HepG2 (cell line): ENCODE data around the gene CASZ1. TPM values are rescaled to one million over a fixed set of nuclear protein-coding genes. Genes with fewer than 3 reads are reported as not detected.

Source experiments
- ATAC-seq: fragments of 200-7000 bp; cut with Tn5 transposase; 3 replicates; pipeline ENCODE4 v1.9.1; 2020; ENCODE audit warnings: mild to moderate bottlenecking, moderate library complexity
- BruUV-seq: library from RNA; stranded (reverse); fragments of 400-500 nt; replicated peaks from 2 replicates; lab custom pipeline; 2021; lab: Mats Ljungman, UMichigan
- CTCF ChIA-PET: fragments of 300-600 bp; formaldehyde crosslinking; extraction: SDS; loops from one replicate; lab custom pipeline; 2021; ENCODE audit warnings: low total read pairs, inconsistent platforms, low intra/inter-chr PET ratio; lab: Yijun Ruan, JAX
- POLR2A ChIA-PET: fragments of 350-600 bp; sonication (Branson Sonifier 250); formaldehyde crosslinking; loops from one replicate; lab custom pipeline; 2020; ENCODE audit warnings: antibody characterized with exemption, inconsistent platforms; lab: Yijun Ruan, JAX
- DNase-seq: peaks from one replicate; pipeline ENCODE4 v3.0.0-alpha.2; 2015; ENCODE audit warnings: low spot score
- FAIRE-seq: peaks from 3 replicates; lab custom pipeline; 2011; peaks lifted over from hg19 to GRCh38; lab: Jason Lieb, UNC
- H2AFZ ChIP-seq: one replicate; pipeline ENCODE4 v1.6.1; 2011; ENCODE audit warnings: low read length, inconsistent platforms
- H3K27ac ChIP-seq: fragments of 300-600 bp; 3 replicates; pipeline ENCODE4 v1.8.0; 2011; ENCODE audit warnings: mixed run types, mild to moderate bottlenecking, mixed read lengths, low read length, inconsistent platforms; ENCODE audit not compliant: insufficient read depth; ENCODE audit errors: extremely low read length
- H3K27me3 ChIP-seq, 2 experiments: fragments of 200-600 bp in 1 of 2; 2 replicates in 1 of 2; 3 replicates in 1 of 2; pipeline versions ENCODE4 v1.6.0 to v1.8.0; 2011; ENCODE audit warnings: low read length in 2 of 2, mild to moderate bottlenecking in 2 of 2, moderate library complexity in 2 of 2, inconsistent platforms in 1 of 2; ENCODE audit not compliant: insufficient read depth in 2 of 2, control insufficient read depth in 1 of 2
- H3K36me3 ChIP-seq, 2 experiments: fragments of 200-600 bp in 1 of 2; replicated peaks in 1 of 2; 2 replicates in 1 of 2; 3 replicates in 1 of 2; pipeline versions ENCODE4 v1.5.1 to v1.8.0; 2011; ENCODE audit warnings: low read length in 2 of 2, inconsistent platforms in 1 of 2; ENCODE audit not compliant: insufficient read depth in 2 of 2, control insufficient read depth in 1 of 2
- H3K4me1 ChIP-seq: 2 replicates; pipeline ENCODE4 v1.5.1; 2012; ENCODE audit warnings: low read length, inconsistent platforms; ENCODE audit not compliant: insufficient read depth
- H3K4me2 ChIP-seq: 2 replicates; pipeline ENCODE4 v1.6.0; 2011; ENCODE audit warnings: low read depth, low read length, inconsistent platforms
- H3K4me3 ChIP-seq, 3 experiments: fragments of 200-600 bp in 1 of 3; sonication (generic), shearing (Covaris generic) in 1 of 3; replicated peaks in 1 of 3; 2 replicates each; pipeline ENCODE4 v1.5.1; 2011 to 2016; ENCODE audit warnings: low read length in 3 of 3, inconsistent platforms in 2 of 3, low read depth in 2 of 3, mild to moderate bottlenecking in 2 of 3, control low read depth in 1 of 3, mixed read lengths in 1 of 3; ENCODE audit not compliant: insufficient read depth in 1 of 3
- H3K79me2 ChIP-seq: one replicate; pipeline ENCODE4 v1.6.1; 2011; ENCODE audit warnings: low read length, inconsistent platforms; ENCODE audit not compliant: insufficient read depth
- H3K9ac ChIP-seq: 2 replicates; pipeline ENCODE4 v1.6.0; 2011; ENCODE audit warnings: mild to moderate bottlenecking, low read depth, low read length, inconsistent platforms; ENCODE audit not compliant: insufficient read depth
- H3K9me3 ChIP-seq: 2 replicates; pipeline ENCODE4 v1.5.1; 2012; ENCODE audit warnings: mild to moderate bottlenecking, low read length
- H4K20me1 ChIP-seq: 2 replicates; pipeline ENCODE4 v1.6.0; 2011; ENCODE audit warnings: inconsistent platforms, mild to moderate bottlenecking, low read length, moderate library complexity; ENCODE audit not compliant: insufficient read depth
- GZF1 ChIP-seq: sonication (generic); formaldehyde crosslinking; IDR thresholded peaks from 2 replicates; pipeline ENCODE4 v1.5.1; 2020; ENCODE audit warnings: mild to moderate bottlenecking, missing genetic modification reagents
- HOXA5 ChIP-seq: sonication (generic); formaldehyde crosslinking; IDR thresholded peaks from 2 replicates; pipeline ENCODE4 v1.4.0; 2020; ENCODE audit warnings: missing genetic modification reagents
- KAT2B ChIP-seq: fragments of 150-350 bp; IDR thresholded peaks from 2 replicates; pipeline ENCODE4 v1.6.1; 2014; ENCODE audit warnings: low read depth, low read length, borderline replicate concordance
- KDM2A ChIP-seq: sonication (generic); formaldehyde crosslinking; IDR thresholded peaks from 2 replicates; pipeline ENCODE4 v1.4.0; 2020; ENCODE audit warnings: low read depth, missing genetic modification reagents, borderline replicate concordance
- NFIC ChIP-seq: IDR thresholded peaks from 2 replicates; pipeline ENCODE4 v1.6.1; 2012; ENCODE audit warnings: mild to moderate bottlenecking, low read length, inconsistent platforms
- PHF5A ChIP-seq: IDR thresholded peaks from one replicate; pipeline ENCODE4 v1.6.1; 2018; ENCODE audit warnings: low read depth, missing genetic modification reagents; ENCODE audit not compliant: unreplicated experiment
- ZFX ChIP-seq: sonication (generic); formaldehyde crosslinking; IDR thresholded peaks from 2 replicates; pipeline ENCODE4 v1.4.0; 2020; ENCODE audit warnings: mild to moderate bottlenecking, low read depth, missing genetic modification reagents, moderate library complexity
- ZKSCAN8 ChIP-seq: IDR thresholded peaks from 2 replicates; pipeline ENCODE4 v1.6.1; 2016; ENCODE audit warnings: borderline replicate concordance, missing genetic modification reagents, missing compliant biosample characterization
- WGBS: methylation state at CpG from one replicate; pipeline ENCODE4 v1.1.6; 2017; ENCODE audit warnings: low lambda C conversion rate; 5-methylcytosine and 5-hydroxymethylcytosine counted together
- in situ Hi-C: cut with HindIII; loops from 2 replicates; pipeline ENCODE4 v1.10.0; 2017; ENCODE audit warnings: low pct_unique_long_range_greater_than_20kb; ENCODE audit not compliant: extremely low pct_ligation_motif_present
- intact Hi-C: fragments of 100-400 bp; cut with micrococcal nuclease; formaldehyde crosslinking; loops from one replicate; pipeline ENCODE4 v1.10.0; 2022; ENCODE audit not compliant: unreplicated experiment
- polyA plus RNA-seq, 8 experiments: library from polyadenylated mRNA; depleted of rRNA in 3 of 8; stranded (reverse) in 7 of 8; unstranded in 1 of 8; fragments of >200 nt; fragmentation: Illumina TruSeq in 4 of 8; extraction: Trizol in 4 of 8; gene quantifications; 2 replicates each; pipeline versions ENCODE4 v1.2.1 to v1.2.3, GENCODE V29; 2011 to 2016; ENCODE audit warnings: low read depth in 4 of 8, missing spikeins in 1 of 8, mixed read lengths in 1 of 8; ENCODE audit not compliant: insufficient read depth in 1 of 8
- total RNA-seq, 5 experiments: library from RNA; depleted of rRNA; stranded (reverse); fragments of >200 nt; fragmentation: Illumina TruSeq; extraction: Trizol; gene quantifications; 2 replicates each; pipeline ENCODE4 v1.2.3, GENCODE V29; 2016; ENCODE audit warnings: low read depth in 1 of 5
- TF ChIP-seq, protein P1 (sequence below): sonication (generic); formaldehyde crosslinking; IDR thresholded peaks from 2 replicates; pipeline ENCODE4 v1.4.0; 2020; ENCODE audit warnings: missing genetic modification reagents
- TF ChIP-seq, protein P2 (sequence below): sonication (generic); formaldehyde crosslinking; IDR thresholded peaks from 2 replicates; pipeline ENCODE4 v1.5.0; 2020; ENCODE audit warnings: missing genetic modification reagents
- TF ChIP-seq, protein P3 (sequence below): sonication (generic); formaldehyde crosslinking; IDR thresholded peaks from 2 replicates; pipeline ENCODE4 v1.8.1; 2023; ENCODE audit warnings: missing genetic modification reagents, mild to moderate bottlenecking, borderline replicate concordance

CASZ1 gene
- total and polyA plus RNA-seq, 2 of the 13 experiments (the other 11 are each of a cell fraction or from before 2014, with no cell fraction given), result 1.9 to 3.7 TPM

DNA sequence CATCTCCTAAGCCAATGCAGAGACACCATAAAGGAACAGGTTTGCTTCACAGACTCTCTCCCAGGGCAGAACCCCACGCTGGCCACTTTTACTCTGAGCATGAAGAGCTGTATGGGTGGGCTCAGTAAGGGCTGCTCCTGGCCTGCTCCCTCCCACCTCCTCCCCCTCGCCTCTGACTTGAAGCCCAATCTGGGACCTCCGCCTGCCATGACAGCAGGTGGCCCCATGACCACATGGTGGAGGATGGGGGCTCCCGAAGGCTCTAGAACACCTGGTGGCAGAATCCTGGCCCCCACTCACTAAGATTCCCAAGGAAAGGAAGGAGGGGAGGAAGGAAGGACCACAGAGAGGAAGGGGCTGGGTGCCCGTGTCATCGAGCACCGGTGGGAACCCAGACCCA lies 23.7 kb downstream of the CASZ1 start:
- DNase-seq (no peak), FAIRE-seq (no peak), ATAC-seq (no peak)
- TF ChIP-seq KAT2B (no peak), GZF1 (CRISPR knock-in tag) (no peak)
- TF ChIP-seq, protein P1, sequence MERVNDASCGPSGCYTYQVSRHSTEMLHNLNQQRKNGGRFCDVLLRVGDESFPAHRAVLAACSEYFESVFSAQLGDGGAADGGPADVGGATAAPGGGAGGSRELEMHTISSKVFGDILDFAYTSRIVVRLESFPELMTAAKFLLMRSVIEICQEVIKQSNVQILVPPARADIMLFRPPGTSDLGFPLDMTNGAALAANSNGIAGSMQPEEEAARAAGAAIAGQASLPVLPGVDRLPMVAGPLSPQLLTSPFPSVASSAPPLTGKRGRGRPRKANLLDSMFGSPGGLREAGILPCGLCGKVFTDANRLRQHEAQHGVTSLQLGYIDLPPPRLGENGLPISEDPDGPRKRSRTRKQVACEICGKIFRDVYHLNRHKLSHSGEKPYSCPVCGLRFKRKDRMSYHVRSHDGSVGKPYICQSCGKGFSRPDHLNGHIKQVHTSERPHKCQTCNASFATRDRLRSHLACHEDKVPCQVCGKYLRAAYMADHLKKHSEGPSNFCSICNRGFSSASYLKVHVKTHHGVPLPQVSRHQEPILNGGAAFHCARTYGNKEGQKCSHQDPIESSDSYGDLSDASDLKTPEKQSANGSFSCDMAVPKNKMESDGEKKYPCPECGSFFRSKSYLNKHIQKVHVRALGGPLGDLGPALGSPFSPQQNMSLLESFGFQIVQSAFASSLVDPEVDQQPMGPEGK (CRISPR knock-in tag), result no peak
- BruUV-seq, result no TSS peak
- Histone ChIP-seq H3K9me3 (no peaks in the 10 kb centered on the region), H3K4me2 (no peak overlapping the region), H3K27ac (no peak overlapping the region), H3K36me3 (no peaks in the 10 kb centered on the region), H2AFZ (no peak overlapping the region), H3K4me1 (peaks cover 6% of the 10 kb centered on the region; the same call in 1 of the 2 replicates), H3K9ac (no peak overlapping the region), H3K4me3 (no peak overlapping the region), H3K27me3 (peaks cover 4 to 25% of the 10 kb centered on the region in 2 experiments; a peak in 2 of 5 replicates), H4K20me1 (no peaks in the 10 kb centered on the region), H3K79me2 (no peaks in the 10 kb centered on the region)
- intact Hi-C loops, result no loop called here
- ChIA-PET CTCF (no interaction called here), POLR2A (no interaction called here)
- 52% methylated on average over 7 of the region's 7 CpGs for WGBS
- in situ Hi-C loops, result no loop called here

DNA sequence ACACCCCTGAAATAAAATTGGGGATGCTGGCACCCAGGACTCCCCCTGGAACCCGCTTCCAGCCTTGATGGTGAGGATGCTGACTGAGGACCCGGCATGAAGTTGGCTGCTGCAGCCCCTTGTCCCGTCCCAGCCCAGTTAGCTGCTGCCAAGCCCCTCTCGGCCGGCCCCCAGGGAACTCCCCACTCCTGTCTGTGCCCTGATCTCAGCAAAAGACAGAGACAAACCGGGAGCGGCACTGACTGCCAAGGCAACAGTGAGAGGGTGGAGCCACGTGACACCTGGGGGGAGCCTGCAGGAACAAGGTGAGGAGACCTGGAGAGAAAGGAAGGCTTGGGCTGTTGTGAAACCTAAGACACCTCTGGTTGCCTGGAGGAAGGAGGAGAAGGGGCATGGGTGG lies 24.7 kb downstream of the CASZ1 start:
- H3K9ac ChIP-seq, result no peak overlapping the region
- peaks cover 6% of the 10 kb centered on the region; the same call in 1 of the 2 replicates for H3K4me1 ChIP-seq
- DNase-seq (no peak), FAIRE-seq (no peak), ATAC-seq (no peak)
- H3K36me3 ChIP-seq, result no peaks in the 10 kb centered on the region
- in situ Hi-C loops (no loop called here), intact Hi-C loops (no loop called here)
- no peaks in the 10 kb centered on the region for H4K20me1 ChIP-seq
- BruUV-seq, result no TSS peak
- POLR2A ChIA-PET, result no interaction called here
- no peak overlapping the region for H3K4me3 ChIP-seq
- H3K79me2 ChIP-seq, result no peaks in the 10 kb centered on the region
- H3K27ac ChIP-seq, result no peak overlapping the region
- no peak overlapping the region for H3K4me2 ChIP-seq
- peaks cover 4 to 29% of the 10 kb centered on the region in 2 experiments; a peak in 2 of 5 replicates for H3K27me3 ChIP-seq
- TF ChIP-seq PHF5A (no peak), HOXA5 (CRISPR knock-in tag) (no peak), ZKSCAN8 (CRISPR knock-in tag) (no peak), ZFX (no peak), NFIC (no peak), KDM2A (CRISPR knock-in tag) (no peak)
- TF ChIP-seq, protein P2, sequence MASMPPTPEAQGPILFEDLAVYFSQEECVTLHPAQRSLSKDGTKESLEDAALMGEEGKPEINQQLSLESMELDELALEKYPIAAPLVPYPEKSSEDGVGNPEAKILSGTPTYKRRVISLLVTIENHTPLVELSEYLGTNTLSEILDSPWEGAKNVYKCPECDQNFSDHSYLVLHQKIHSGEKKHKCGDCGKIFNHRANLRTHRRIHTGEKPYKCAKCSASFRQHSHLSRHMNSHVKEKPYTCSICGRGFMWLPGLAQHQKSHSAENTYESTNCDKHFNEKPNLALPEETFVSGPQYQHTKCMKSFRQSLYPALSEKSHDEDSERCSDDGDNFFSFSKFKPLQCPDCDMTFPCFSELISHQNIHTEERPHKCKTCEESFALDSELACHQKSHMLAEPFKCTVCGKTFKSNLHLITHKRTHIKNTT (CRISPR knock-in tag), result no peak
- TF ChIP-seq, protein P3, sequence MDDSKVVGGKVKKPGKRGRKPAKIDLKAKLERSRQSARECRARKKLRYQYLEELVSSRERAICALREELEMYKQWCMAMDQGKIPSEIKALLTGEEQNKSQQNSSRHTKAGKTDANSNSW (CRISPR knock-in tag), result no peak
- 25% methylated on average over 8 of the region's 8 CpGs for WGBS
- CTCF ChIA-PET, result no interaction called here
- H2AFZ ChIP-seq, result no peak overlapping the region
- no peaks in the 10 kb centered on the region for H3K9me3 ChIP-seq
